Measurements from ENCODE around the gene EYS.

EYS gene

DNA sequence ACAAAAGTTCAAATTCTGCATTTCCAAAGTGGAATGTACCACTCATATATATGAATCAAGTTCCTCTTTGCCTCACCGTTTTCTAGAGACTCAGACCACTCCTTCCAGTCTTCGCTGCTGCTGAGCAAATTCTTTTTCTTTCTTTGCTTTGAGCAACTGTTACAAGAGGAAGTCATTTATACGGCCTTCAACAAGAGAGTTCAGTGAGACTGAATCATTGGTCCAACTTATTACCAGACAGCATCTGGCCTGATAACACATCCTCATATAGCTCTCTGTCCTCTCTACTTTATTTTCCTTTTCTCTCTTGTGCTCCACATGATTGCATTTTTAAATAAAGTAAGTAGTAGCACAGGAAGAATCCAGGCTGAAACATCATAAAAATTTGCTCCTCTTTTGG lies 1418.7 kb downstream of the EYS start:
- DNase-seq (ENCODE audit: low read depth), result no peak
- H3K4me3 ChIP-seq (ENCODE audit: low read depth, low read length), result no peak overlapping the region
- TF ChIP-seq, protein P1, sequence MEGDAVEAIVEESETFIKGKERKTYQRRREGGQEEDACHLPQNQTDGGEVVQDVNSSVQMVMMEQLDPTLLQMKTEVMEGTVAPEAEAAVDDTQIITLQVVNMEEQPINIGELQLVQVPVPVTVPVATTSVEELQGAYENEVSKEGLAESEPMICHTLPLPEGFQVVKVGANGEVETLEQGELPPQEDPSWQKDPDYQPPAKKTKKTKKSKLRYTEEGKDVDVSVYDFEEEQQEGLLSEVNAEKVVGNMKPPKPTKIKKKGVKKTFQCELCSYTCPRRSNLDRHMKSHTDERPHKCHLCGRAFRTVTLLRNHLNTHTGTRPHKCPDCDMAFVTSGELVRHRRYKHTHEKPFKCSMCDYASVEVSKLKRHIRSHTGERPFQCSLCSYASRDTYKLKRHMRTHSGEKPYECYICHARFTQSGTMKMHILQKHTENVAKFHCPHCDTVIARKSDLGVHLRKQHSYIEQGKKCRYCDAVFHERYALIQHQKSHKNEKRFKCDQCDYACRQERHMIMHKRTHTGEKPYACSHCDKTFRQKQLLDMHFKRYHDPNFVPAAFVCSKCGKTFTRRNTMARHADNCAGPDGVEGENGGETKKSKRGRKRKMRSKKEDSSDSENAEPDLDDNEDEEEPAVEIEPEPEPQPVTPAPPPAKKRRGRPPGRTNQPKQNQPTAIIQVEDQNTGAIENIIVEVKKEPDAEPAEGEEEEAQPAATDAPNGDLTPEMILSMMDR (IDR thresholded peaks at IDR 0.05; ENCODE audit: insufficient read depth, low read depth, low read length, missing control alignments), result no peak

DNA sequence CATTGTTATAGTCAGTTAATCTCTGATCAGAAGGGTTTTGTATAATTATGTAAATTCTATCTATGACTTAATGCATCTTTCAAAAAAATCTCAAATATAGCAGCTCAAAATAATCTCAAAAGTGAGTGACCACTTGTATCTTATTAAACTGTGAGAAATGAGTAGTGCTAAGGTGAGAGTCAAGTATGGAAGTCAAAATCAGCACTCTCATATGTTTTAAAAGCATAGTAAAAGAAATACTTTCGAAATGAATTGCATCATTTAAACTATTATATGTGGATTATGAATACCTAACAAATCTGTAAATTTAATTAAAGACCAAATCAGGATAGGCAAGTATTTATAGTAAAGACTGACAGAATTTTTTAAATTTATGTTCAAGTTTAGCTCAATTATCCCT lies 1425.9 kb downstream of the EYS start:
- DNase-seq (ENCODE audit: low read depth), result no peak
- no peak overlapping the region for H3K4me3 ChIP-seq (ENCODE audit: low read depth, low read length)
- TF ChIP-seq, protein P1 (IDR thresholded peaks at IDR 0.05; ENCODE audit: insufficient read depth, low read depth, low read length, missing control alignments), result no peak

DNA sequence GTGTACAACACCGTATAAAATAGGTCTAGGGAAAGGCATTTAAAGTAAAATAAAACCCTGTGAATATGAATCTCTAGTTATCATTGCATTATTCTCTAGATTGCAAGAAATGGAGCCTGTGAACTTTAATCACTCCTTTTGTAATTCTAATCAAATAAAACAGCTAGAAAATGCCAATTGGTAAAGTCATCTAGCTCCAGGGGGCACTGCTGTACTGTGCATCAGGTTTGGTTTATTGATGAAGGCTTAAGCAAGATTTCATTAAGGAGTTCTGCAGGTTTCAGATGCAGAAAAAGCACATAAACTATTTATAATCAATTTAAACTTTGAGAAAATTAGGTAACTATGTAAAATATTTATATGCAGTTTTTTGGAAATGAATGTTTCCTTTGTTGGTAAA lies 1426.5 kb downstream of the EYS start:
- TF ChIP-seq, protein P1 (IDR thresholded peaks at IDR 0.05; ENCODE audit: insufficient read depth, low read depth, low read length, missing control alignments), result peak; percentile 37
- DNase-seq (ENCODE audit: low read depth), result peak; percentile 29
- H3K4me3 ChIP-seq (ENCODE audit: low read depth, low read length), result no peak overlapping the region

DNA sequence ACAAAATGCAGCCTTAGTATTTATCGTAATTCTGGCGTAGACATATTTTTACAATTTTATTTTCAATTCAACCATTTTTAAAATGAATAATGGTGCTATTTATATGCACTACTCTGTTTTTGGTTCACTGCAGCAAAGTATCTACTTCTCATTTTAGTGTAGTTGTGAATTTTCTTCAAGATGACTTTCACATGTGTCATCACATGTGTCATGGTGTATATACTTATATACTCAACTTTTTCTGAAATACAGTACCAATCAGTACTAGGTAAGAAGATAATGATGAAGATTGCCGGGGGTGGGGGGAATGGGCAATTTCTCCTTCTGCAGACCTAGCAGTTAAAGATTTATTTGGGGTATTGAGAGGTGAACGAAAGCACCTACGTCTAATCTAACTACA lies 1436.9 kb downstream of the EYS start:
- H3K4me3 ChIP-seq (ENCODE audit: low read depth, low read length), result no peak overlapping the region
- no peak for DNase-seq (ENCODE audit: low read depth)
- TF ChIP-seq, protein P1 (IDR thresholded peaks at IDR 0.05; ENCODE audit: insufficient read depth, low read depth, low read length, missing control alignments), result no peak

DNA sequence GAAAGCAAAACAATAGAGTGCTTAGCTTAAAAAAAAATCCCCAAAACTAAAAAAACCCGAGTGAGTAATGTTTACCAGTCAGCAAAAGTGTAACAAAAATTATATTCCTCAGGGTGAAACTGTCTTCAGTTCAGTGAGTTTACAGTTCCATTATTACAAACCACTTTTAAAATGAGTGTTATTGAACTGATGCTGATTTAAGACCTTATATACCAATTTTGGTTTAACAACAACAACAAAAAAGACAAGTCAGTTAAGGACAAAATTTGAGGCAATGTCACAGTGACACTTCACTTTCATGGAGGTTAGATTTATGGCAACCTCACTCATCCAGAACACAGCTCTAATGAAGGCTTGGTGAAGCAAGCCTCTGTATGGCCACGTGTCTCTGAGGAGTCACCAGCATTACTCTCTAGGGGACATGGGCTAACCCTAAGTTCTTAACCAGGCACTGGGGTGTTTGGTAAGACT lies 1440.6 kb downstream of the EYS start:
- TF ChIP-seq, protein P1 (IDR thresholded peaks at IDR 0.05; ENCODE audit: insufficient read depth, low read depth, low read length, missing control alignments), result no peak
- peak; percentile 60 for DNase-seq (ENCODE audit: low read depth)
- no peak overlapping the region for H3K4me3 ChIP-seq (ENCODE audit: low read depth, low read length)

DNA sequence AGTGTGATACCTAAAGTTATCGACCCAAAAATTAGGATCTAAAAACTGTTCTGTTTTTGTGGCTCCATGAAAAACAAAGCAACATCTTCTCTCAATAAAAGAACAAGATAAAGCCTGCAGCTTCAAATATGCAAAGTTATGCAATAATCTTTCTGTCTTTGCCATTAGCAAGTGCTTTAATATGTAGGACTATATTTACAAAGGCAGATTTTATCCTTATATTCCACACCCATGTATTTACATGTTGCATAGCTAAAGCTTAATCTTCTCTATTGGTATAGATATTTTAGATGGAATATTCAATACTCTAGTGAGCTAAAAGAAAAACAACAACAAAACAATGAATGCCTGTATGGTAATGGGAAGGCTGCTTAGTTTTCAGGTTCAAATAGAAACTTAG lies 1443.2 kb downstream of the EYS start:
- no peak overlapping the region for H3K4me3 ChIP-seq (ENCODE audit: low read depth, low read length)
- TF ChIP-seq, protein P1 (IDR thresholded peaks at IDR 0.05; ENCODE audit: insufficient read depth, low read depth, low read length, missing control alignments), result no peak
- no peak for DNase-seq (ENCODE audit: low read depth)

DNA sequence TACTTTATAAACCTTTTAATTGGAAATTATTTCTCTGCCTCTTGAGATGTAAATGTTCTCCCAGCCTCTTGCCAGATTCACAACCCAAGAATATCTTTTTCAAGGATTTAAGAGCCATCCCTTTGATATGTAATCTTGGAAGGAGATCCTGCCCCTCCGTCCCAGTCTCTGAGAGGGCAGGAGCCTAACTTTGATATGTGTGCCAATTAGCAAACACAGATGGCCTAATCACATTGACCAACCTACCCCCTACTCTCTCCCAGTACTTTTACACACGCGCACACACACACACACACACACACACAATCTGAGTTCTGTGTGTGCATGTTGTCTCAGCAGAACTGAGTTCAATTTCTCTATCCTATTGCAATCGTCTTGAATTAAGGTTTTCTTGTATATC lies 1447.7 kb downstream of the EYS start:
- no peak for DNase-seq (ENCODE audit: low read depth)
- TF ChIP-seq, protein P1 (IDR thresholded peaks at IDR 0.05; ENCODE audit: insufficient read depth, low read depth, low read length, missing control alignments), result no peak
- H3K4me3 ChIP-seq (ENCODE audit: low read depth, low read length), result no peak overlapping the region
